HG02763 (cell line): Measurements from ENCODE around the gene MAMSTR.

Experiments used
- ATAC-seq: cut with Tn5 transposase; IDR thresholded peaks from one replicate; pipeline ENCODE4 v1.9.1; 2021; ENCODE audit warnings: mild to moderate bottlenecking, moderate library complexity; ENCODE audit not compliant: unreplicated experiment

The MAMSTR gene

DNA sequence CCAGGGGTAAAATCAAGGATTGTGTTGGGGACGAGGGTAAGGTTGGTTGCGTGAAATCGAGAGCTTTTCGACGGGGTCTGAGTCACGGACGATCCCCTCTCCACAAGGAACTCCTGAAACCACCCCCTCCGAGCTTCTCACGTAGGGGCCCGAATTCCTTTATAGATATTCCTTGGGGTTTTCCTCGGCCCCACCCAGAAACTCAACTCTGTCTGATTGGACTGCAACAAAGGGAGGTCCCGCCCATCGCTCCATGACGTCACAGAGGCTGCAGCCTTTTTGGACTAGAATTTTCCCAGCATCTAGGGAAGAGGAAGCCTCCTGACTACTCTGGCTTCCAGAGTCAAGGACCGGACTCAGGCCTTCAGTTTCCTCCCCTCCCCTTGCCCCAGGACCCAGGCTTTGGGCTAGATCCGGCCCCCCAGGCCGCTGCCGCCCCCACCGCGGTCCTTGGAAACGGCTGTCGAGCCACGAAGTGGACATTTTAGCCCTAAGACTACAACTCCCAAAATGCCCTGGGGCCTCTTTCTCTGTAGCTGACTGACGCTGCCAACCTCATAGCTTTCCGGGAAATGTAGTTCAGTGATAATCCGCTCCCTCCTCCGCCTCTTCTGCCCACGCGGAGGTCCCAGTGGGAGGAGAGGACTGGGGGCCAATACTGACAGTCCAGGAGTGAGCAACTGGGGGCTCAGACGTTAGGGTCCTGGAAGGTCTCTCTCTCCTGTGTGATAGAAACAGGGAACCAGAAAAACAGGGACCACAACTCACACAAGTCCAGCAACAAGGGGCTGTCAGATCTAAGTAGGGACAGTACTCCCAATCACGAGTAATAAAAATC lies 27.4 kb upstream of the MAMSTR start, which contains the start of gene IZUMO1:
IZUMO1 (minus strand) TSS at position 172 of the 838 bp plus-strand sequence. CDS start 1,050 bp downstream, outside the sequence.
- ATAC-seq, result no peak

DNA sequence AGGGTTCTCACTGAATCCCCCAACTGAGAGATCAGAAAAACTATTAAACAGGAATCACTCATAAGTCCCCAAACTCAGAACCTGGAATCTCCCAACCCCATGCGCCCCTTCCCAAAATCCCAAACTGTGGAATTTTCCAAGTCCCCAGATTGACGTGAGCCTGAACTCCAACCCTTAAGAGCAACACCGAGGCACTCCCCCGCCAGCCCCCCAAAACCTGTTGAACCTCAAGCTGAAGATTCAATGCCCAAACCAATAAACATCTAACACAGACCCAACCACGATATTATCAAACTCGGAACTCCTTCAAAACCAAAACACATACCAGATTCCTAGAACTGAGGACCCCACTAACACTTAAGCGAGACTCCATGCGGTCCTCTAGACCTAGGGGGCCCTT lies 26.6 kb upstream of the MAMSTR start:
- ATAC-seq, result no peak

DNA sequence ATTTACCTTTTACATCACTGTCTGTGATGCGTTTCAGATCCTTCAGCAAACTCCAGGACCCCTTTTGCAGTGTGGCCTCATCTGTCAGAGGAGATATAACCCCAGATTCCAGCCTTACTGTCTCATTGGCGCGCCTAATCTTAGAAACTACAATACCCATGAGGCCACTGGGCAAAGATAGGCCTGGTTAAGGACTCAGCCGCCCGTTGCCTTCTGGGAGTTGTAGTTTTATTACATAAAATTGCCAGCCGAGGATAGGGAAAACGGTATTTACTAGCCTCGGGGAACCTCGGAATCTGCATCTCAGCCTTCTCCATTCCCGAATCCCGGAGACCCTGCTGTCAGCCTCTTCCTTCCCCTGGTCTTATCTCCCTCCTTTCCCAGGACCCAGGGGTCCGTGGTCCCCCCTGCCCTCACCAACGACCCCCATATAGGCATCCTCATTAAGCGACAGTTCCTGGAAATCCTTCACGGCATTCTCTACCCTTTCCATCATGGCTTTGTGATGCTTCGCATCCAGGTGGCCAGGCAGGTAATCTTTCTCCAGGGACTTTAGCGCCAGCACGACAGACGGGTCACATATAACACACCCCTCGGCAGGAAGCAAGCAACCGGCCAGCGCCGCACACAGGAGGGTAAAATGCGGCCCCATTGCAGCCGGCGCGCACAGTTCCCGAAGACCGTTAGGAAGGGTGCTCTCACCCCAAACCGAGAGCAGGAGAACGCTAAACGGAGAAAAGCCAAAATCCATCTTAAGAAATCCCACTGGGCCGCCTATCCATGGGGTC lies 25.9 kb upstream of the MAMSTR start:
- ATAC-seq, result no peak

DNA sequence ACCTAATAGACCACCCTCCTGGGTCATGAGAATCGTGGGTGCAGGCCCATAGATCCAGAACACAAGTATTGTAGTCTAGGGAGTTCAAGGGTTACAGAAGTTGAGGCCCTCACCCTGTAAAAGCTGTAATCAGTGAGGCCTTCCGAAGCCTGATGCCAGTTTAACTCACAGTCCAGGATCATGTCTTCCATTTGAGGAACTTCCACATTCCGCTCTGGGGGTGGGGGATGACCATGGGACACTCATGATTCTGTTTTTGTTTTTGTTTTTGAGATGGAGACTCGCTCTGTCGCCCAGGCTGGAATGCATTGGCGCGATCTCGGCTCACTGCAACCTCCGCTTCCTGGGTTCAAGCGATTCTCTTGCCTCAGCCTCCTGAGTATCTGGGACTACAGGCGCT lies 22.6 kb upstream of the MAMSTR start:
- no peak for ATAC-seq

DNA sequence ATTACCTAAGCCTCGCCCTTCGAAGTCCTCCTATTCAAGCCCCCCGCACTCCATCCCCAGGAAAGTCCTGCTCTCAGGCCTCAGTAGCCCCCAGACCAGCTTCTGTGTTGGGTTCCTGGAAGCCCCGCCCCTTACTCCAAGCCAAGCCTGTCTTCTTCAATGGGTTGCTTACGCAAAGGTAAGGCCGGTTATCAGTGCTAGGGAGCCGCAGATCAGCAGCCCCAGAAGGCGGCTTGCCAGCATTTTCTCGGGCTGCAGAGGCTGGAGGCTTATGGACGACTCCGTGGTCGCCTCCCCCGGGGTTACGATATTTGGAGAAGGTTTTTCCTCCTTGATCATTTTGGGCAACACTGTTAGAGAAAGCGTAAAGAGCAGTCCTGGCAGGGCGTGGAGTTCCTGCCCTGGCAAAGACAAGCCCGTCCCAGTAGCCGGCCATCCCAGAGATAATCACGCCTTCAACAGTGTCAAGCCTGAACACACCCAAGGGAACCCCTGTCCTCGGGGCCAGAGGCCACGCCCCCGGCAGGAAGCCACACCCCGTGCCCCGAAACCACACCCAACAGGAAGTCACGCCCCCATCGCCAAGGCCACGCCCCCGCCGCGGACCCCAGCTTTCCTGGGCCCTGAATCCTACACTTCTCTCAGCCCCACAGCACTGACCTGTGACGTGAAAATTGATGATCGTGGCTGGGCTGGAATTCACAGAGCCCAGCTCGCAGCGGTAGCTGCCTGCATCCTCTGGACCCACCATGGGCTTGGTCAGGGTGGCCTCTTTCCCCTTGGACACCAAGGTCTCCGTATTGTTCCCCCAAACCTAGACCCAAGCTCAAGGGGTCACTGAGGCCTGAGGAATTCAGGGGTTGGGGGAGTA lies 21.8 kb upstream of the MAMSTR start:
- no peak for ATAC-seq

DNA sequence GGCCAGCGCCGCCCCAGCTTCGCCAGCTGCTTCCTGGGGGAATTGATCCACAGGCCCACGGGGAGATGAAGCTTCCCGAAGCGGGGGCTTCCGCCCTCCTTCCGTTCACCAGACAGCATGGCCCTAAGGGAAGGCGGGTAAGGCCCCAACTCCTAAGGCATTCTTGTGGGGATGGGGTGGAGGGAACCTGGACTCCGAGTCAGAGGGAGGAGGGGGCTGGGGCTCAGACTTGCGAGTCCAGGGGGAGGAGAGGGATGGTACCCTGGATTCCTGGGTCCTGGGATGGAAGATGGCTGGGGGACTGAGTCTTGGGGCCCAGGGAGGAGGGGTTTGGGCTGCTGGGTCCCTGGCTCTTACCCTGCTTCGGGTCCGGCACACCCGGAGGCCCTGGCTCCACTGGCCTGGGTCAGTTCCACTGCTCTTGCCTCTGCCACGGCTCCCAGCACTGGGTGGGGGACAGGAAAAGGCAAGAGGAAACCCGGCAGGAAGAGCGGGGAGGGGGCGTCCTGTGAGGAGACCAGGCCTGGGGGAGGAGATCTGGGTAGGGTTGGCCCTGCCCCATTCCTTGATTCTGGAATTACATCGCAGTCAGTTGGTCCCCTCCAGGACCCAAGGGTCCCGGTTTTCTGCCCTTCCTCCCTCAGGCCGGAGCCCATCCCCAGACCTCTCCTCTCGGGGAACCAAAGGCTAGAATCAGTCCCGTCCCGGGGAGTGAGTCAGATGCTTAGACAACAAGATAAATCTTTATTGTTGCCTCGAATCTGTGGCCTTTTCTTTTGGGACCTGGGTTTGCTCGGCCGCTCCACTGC lies 20.8 kb upstream of the MAMSTR start, which contains the start of gene RASIP1:
RASIP1 (minus strand) TSS at position 447 of the 809 bp plus-strand sequence; CDS start at position 119, 328 bp downstream.
- ATAC-seq, result no peak

DNA sequence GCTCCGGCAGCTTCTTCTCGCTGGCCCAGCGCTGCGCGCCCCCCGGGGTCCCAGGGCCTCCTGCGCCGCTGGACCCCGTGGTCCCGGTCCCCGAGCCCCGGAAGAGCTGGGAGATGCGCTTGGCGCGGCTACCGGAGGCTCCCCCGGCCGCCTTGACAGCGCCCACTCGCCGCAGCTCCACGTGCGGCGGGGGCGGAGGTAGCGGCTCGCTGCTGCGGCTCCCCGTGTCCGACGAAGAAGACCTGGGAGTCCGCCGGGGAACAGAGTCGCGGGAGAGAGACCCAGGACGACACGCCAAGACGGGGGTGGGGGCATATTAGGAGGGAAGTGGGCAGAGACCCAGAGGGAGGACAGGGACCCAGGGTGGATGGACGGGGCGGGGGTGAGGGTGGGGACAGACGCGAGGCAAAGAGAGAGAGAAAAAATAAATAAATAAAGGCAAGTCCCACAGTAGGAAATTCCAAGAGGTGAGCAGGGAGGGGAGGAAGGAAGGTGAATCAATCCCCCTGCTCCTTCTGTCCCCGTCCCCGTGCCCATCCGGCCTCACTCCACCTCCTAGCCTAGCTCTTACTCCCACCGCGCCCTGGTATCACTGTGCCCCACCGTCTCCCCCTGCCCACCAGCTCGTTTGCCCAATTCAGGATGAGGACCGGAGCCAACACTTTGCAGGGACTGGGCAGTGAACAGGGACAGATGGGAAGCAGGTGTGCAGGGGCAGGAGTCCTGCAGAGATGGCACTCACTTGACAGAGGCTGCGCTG lies 20.1 kb upstream of the MAMSTR start:
- no peak for ATAC-seq

DNA sequence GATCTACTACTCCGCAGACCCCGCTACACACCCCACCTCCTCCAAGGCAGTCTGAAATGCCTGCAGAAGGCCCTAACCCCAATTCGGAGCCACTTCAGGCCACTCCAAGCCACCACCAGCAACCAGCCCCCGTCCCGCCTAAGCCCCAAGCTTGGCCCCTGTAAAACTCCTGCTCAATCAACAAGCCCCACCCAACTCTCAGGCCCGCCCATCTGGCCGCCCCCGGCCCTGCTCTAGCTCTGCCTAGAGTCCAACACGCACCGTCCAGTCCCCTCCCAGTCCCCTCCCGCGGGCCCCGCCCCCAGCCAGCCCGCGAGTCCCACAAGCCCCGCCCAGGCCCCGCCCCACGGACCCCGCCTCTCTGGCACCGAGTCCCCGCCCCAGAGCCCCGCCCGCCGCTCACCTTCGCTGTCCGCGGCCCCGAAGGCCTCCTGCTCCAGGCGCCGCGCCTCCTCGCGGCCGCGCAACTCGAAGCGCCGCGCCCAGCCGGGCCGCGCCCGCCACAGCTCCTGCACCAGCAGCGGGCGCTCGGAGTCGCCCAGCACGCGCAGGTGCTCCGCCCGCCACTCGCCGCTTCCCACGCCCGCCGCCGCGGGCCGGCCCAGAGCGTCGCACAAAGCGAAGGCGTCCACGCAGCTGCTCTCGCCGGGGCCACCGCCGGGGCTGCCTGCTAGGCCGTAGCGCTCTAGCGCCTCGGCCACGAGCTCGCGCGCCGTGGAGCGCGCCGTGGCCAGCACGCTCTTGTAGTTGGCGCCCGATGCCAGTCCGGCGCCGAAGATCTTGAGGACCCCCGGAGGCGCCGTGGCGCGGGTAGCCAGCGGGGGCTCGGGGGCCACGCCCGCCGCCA lies 19.3 kb upstream of the MAMSTR start:
- peak; percentile 77 for ATAC-seq

DNA sequence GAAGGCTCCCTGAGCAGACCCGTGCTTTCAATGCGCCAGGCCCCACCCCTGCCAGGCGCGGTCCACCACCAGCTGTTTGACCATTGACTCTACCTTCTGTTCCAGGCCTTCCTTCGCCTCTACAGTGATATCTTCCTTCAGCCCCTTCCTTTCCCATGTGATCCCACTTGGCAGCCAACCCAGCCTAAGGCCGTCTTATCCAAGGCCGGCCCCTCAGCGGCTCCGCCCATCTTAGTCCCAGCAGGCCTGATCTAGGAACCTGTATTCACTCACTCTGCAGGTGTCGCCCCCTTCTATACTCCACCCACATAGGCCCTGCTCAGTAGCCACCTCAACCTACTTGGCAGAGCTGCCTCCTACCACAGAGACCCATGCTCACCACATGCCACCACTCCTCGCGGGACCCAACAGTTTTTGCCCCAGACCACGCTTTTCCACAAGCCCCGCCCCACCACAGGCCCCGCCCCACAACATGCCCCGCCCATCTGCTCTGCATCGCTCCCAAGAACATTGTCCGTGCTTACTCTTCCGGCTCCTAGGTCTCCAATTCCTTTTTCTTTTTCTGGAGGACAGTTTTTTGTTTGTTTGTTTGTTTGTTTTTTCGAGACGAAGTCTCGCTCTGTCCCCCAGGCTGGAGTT lies 18.0 kb upstream of the MAMSTR start:
- no peak for ATAC-seq

DNA sequence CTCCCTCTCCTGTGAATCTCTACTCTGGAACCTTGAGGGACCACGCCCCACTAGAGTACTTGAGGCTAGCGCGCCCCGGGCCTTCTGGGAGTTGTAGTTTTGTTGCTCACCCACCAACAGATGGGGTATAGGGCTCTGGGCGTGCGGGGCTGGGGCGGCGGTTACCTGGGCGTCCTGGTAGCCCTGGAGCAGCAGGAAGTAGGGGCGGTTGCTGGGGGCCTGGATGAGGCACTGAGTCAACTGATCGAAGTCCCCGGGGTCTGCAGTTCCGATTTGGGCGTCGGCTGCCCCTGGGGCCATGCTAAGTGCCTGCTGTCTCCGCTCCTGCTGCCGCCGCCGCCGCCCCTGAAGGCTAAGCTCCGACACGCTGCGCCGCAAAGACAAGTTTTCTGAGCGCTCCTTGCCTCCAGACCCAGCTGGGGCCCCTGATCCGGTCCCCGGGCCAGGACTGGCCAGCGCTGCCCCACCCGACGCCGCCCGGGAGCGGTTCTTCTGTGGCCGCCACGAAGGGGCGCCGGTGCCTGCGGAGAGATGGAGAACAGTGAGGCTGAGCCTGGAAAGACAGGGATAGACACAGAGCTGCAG lies 15.6 kb upstream of the MAMSTR start:
- no peak for ATAC-seq

DNA sequence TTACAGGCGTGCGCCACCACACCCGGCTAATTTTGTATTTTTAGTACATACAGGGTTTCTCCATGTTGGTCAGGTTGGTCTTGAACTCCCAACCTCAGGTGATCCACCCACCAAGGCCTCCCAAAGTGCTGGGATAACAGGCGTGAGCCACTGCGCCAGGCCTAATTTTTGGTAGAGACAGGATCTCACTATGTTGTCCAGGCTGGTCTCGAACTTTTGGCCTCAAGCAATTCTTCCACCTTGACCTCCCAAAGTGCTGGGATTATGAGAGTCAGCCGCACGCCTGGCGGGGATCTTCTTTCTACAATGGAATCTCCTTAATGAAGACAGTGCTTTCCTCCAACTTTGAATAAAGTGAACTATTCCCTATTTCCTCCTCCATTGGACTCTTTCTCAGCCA lies 15.1 kb upstream of the MAMSTR start:
- no peak for ATAC-seq

DNA sequence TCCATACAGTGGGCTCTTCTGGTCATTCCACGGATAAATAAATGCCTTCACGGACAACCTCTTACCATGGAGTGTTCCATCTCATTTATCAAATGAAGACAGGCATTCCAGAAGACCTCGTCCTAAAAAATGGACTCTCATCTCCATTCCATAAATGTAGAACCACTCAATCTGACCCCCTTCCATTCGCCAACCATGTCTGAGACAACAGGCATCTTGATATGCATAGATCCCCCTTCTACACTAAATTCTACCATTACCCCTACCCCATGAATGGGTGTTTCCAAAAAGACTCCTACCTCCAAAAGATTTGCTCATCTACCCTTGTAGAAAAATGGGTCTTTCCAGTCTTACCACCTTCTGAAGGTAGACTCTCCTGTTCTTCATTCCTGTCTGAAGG lies 11.9 kb upstream of the MAMSTR start:
- no peak for ATAC-seq

DNA sequence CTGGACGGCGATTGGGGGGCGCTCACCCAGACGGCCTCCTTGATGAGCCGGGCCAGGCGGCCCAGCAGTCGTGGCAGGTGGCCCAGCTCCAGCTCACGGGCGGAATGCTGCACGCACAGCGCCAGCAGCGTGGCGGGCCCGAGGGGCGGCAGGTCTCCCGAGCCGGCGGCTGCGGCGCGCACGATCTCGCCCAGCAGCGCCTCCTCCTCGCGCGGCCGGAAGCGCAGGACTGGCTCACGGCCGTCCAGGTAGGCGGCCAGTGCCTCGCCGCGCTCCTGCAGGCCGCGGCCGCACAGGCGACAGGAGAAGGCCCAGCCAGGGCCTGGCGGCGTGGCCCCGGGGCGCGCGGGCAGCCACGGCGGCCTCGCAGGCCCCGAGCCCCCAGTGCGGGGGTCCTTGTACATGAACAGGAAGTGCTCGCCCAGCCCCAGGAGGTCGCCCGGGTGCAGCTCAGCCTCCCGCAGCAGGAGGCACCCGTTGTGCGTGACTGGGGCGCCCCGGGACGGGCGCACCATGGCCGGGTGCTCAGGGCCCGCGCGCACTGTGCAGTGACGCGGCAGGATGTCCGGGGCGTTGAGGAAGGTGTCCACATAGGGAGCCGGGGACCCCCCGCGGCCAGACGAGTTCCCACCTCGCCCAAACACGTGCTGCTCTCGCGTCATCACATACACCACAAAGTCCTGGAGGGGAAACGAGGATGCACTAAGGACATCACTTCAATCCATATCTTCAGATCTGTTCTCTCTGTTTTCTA lies 9.6 kb upstream of the MAMSTR start:
- ATAC-seq, result no peak

DNA sequence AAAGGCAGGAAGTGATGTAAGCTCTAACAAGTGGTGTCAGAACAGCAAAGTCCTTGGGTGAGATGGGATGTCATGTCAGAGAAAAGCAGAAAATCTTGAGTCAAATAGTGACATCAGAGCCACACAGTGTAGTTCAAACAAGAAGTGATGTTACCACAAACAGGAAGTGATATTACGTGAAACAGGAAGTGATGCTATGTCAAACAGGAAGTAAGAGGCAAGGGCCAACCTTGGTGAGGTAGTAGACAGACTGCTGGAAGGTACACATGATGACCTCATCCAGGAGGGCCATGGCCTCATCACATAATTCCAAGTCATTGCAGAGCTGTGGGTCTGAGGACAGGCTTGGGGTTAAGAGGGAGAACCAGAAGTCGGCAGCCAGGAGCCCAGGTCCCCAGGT lies 7.0 kb upstream of the MAMSTR start:
- no peak for ATAC-seq

DNA sequence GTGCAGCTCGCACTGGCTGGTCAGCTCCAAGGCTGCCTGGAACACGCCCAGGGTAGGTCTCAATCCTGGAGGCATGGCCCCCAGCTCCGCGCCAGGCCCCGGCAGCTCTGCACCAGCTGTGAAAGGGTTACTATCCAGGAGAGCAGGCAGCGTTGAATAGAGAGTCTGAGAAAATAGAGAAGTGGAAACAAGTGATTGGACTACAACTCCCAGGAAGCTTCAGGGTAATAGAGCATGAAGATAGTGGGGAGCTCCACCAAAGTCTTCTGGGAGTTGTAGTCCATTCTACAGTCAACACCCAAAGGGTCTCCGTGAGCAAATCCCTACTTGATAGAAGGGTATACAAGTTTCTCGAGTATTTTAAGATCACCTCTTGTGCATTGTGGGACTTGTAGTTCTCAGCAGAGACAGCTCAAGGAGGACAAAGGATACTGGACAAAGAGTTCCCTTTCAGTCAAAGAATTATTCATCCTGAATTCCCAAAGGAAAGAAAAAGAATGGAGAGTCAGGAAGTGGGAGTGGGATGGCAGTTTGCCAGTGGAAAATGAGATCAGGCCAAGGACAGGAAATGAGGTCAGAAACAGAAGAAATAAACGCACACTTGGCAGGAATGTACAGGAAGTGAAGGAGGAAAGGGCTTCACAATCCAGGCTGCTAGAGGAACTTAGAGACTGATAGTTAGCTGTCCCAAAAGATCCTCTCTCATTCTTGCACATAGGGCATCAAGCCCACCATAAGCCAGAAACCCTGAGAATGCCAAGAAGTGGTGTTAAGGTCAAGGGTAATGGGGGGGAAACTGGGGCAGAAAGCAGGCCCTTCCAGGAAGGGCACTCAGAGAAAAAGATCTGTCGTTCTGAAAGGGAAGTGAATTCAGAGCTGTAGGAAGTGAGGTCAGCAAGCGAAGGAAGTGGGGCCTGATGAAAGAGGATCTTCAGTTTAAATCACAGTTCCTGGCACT lies 5.5 kb upstream of the MAMSTR start:
- no peak for ATAC-seq

DNA sequence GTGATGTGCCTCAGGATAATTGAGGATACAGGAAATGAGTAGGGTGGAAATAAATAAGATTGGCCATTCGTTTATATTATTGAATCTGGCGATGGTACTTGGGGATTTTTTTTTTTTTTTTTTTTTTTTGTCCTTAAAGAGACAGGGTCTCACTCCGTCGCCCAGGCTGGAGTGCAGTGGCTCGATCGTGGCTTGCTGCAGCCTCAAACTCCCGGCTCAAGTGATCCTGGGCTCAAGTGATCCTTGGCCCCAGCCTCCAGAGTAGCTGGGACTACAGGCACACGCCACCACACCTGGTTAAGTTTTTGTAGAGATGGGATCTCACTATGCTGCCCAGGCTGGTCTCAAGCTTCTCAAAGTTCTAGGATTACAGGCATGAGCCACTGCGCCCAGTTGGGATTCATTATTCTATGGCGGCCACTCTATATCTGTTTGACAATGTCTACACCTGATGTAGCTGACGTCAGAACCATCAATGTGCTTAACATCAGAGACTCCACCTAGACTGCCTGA lies 2.7 kb upstream of the MAMSTR start:
- ATAC-seq, result no peak
